GM19099 (cell line): Measurements from ENCODE around the gene SMTNL2.

Source experiments
- POLR2A ChIP-seq: IDR thresholded peaks from 3 replicates; pipeline ENCODE4 v1.6.1; 2011; ENCODE audit warnings: low read depth; ENCODE audit not compliant: insufficient read length; ENCODE audit errors: extremely low read depth

The SMTNL2 gene

DNA sequence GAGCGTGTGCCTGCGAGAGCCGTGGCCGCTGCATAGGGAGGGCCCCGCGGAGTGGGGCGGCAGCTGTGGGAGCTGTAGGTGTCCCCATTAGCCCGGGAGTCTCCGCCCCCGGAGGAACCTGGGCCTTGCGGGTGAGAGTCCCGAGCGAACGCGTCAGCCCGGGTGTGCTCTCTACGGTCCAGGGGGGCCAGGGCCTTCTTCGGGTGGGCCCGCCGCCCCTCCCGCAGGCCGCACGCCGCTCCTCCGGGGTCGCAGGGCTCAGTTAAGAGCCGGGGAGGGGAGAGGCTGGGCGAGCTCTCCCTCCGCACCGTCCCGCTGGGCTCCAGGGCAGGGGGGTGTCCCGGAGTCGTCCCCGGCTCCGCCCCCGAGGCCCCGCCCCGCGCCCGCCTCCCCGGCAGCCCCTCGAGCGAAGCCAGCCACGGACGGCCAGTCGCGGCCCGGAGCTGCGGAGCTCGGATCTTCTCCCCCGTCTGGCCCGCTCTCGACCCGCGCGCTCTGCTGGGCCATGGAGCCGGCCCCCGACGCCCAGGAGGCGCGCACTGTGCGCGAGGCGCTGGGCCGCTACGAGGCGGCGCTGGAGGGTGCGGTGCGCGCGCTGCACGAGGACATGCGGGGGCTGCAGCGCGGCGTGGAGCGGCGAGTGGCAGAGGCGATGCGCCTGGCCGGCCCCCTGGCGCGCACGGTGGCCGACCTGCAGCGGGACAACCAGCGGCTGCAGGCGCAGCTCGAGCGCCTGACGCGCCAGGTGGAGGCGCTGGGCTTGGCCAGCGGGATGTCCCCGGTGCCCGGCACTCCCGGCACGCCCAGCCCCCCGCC, at the start of gene SMTNL2:
TSS of gene SMTNL2 (plus strand) at position 429 of the 816 bp plus-strand sequence. CDS start at position 506, 77 bp downstream.
- no peak for TF ChIP-seq POLR2A

DNA sequence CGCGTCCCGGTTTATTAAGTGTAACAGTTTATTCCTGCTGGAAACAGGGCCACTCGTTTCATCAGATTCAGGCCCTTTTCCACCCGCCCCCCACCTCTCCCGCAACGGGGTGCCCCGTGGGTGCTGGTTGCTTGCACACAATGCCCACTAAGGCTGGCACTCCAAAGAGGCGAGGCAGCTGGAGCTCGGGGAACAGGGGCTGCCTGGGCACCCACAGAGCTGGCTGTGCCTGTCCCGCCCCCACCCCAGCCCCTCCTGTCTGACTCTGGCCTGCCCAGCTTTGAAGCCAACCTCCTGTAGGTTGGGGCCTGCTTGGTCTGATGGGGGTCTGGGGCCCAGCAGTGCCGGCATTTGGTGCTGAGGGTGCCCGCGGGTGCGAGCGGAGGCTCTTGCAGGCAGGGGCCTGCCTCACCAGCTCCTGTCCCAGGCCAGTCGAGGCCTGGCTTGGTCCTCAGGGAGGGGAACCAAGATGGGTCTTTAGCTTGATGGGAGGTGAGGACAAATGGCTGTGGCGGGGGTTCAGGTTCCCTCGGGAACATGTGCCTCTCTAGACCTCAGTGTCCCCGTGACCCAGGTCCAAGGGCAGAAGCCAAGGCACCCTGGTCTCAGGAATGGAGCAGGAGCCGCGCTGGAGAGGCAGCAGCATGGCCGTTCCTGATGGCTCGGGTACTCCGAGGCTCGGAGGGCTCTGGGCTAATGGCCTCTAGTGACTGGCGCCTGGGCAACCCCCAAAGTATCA, 49.2 kb upstream of the SMTNL2 start:
- TF ChIP-seq POLR2A: no peak

DNA sequence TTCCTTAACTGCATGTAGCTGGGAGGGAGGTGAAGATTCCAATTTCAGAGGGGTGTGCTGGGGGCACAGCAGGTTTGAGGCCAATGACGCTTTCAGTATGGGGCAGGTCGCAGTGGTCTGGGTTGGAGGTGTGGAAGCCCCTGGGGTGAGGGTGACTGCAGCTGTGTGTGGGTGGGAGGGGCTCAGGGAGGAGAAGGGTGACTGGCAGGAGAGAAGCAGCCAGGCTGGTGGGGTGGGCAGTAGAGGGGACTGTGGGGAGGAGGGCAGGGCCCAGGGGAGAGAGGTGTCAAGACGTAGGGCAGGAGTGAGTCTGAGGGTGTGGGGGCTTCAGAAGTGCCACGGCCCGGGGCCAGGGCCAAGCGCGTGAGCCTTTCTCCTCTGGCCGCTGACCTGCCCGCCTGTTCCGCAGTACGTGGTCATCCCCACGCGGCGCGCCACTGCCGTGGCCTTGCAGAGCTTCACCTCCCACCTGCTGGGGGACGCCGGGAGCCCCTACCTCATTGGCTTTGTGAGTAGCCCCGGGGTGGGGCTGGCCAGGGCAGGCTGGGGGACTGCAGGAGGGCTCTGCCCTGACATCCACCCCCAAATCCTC, 48.6 kb upstream of the SMTNL2 start:
- TF ChIP-seq POLR2A: no peak

DNA sequence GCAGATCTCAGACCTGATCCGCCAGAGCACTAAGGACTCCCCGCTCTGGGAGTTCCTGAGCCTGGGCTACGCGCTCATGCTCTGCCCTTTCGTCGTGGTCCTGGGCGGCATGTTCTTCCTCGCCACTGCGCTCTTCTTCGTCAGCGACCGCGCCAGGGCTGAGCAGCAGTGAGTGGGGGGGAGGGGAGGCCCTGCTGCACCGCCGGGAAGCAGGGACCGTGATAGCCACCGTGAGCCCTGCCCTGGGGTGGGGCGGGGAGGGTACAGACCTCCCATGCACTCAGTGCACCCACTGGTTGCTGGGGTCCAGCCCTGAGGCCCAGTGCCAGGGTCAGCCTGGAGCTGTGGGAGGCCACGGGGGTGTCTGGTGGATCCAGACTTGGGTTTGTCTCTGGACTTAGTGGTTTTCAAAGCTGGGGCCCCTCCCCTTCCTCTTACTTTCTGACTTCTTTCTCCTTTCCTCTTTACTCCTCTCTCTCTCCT, 48.0 kb upstream of the SMTNL2 start:
- TF ChIP-seq POLR2A: no peak

DNA sequence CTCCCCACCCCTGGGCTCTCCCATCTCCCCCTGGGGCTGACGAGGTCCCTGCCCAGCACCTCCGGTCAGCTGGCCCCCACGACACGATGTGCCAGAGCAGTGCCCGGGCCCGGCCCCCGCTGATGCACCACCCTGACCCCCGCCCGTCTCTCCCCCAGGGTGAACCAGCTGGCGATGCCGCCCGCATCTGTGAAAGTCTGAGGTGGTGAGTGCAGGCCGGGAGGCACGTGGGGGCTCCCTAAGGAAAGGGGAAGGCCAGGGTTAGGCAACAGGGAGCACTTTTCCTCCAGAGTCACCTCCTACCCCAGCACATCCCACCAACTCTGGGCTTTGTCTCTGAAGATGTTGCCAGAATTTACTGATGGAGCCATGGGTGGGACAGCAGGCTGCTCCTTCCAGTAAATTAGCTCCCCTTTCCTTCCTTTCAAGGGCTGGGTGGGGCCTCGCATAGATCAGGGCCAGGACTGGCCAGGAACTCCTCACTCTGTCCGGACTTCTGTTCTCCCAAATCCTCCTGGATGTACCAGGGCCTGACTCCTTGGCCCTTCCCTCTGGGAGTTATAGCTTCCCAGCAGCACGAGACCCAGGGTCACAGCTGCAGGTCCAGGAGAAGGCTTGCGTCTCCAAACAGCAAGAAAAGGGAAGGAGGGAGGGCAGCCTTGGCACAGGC, 47.5 kb upstream of the SMTNL2 start:
- no peak for TF ChIP-seq POLR2A

DNA sequence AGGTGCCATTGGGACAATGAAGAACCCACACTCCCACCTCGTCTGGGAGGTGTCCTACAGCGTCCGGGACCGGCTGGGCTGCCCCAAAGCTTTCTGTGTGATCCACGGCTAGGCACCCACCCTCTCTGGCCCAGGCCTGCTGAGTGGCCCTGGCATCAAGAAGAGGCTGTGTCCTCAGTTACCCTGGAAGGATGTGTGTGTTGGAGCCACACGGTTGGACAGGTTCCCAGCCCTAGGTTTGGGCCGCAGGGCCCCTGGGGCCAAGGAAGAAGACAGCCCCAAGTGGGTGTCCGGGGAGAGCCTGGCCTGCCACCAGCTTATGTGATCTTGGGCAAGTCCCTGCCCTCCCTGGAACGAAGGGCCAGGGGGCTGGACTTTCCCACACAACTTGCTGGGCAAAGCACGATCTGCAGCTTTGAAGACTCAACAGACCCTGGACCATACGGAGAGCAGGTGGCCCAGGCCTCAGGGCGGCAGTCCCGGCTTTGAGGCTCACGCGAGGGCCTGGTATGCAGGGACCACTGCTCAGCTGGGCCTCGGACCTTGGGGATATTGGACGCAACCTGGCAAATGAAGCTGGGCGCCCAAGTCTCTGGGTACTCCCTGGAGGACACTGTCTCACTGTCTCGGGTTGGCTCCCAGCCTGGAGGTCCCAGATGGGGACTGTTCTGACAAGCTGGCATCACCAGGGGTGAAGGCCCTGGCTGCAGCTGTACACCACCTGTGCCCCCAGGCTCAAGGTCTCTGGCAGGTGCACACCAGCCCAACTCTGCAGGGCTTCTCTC, 46.7 kb upstream of the SMTNL2 start:
- no peak for TF ChIP-seq POLR2A

DNA sequence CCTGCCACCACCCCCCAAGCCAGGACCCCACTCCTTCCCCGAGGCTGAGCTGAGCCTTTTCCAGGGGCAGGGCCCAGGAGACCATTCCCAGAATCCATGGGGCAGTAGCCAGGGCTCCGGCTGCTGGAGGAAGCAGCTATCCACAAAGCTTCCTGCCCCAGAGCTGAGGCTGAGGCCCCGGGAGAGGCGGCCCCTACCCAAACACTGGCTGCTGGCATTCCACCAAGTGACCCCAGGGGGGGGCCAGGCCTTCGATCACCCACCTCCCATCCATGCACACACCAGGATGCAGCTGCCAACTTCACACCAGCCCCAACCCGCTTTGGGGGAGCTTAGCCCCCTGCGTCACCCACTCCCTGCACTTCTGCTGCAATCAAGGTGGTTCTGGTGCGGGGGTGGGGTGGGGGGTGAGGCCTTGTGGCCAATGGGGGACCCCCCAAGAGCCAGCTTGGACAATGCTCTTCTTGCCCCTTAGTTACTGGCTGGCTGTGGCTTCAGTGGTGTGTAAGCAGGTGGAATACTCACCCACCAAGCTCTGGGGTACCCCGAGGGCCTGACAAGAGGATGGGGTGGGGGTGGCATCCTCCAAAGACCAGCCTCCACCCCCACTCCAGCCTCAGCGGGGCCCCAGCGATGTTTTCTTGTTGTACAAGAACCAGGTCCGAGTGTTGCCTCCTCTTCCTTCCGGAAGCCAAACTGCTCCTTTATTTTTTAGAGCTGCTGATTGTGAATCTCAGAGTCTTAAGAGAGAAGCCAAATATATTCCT, 45.9 kb upstream of the SMTNL2 start:
- TF ChIP-seq POLR2A: no peak

DNA sequence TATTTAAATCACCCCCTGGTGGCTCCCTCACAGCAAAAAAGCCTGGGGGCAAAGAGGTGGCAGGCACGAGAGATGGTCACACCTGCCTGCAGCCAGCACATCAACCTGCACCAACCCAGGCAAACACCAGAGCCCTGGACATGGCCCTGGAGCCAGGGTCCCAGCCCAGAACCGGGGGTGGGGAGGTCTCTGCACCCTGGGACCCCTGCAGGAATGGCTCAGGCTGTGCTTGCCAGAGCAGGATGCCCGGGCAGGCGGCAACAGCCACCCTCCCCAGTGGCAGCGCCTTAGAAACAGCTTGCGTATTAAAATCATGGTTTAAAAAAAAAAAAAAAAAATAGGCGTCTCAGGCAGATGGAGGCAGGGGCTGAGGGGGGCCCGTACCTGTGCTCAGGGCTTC, 45.3 kb upstream of the SMTNL2 start:
- no peak for TF ChIP-seq POLR2A

DNA sequence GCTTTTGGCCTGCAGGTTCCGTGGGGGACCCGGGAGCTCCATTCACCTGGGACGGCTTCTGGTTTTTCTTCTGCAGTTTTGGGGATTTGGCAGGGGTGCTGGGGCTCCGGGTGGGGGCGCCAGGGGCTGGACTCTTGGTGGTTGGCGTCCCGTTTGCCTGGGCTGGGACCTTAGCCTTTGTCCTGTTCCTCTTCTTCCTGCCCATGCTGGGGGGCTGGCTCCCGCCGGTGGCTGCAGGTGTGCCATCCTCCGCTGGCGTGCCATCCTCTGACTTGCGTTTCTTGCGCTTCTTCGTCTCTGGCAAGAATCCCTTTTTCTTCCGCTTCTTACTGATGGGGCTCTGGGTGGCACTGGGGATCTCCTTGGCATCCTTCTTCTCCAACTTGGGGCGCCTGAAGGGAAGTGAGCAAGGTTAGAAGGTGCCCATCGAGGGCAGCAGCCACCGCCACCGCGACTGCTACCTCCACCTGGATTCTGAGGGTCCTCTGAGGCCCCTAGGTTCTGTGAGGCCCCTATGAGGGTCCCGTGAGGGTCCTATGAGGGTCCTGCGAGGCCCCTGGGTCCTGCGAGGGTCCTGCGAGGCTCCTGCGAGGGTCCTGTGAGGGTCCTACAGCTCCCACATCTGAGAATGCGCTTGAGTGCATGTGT, 44.6 kb upstream of the SMTNL2 start:
- no peak for TF ChIP-seq POLR2A

DNA sequence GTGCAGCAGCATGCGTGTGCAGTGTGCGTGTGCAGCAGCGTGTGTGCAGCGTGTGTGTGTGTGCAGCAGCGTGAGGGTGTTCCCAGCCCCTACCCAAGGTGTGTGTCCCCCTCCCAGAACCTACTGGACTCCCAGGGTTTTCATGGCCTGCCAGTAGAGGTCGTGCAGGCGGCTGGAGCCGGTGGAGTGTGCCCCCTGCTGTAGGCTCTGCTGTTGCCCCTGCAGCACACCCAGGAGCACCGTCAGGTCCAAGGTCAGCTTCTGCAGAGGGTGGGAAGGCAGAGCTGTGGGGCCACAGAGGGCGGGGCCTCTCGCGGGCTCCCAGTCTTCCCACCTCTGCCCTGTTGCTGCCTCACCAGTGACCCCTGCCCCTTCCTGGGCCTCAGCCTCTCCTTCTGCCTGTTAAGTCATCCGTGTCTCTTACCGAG, 44.1 kb upstream of the SMTNL2 start:
- no peak for TF ChIP-seq POLR2A

DNA sequence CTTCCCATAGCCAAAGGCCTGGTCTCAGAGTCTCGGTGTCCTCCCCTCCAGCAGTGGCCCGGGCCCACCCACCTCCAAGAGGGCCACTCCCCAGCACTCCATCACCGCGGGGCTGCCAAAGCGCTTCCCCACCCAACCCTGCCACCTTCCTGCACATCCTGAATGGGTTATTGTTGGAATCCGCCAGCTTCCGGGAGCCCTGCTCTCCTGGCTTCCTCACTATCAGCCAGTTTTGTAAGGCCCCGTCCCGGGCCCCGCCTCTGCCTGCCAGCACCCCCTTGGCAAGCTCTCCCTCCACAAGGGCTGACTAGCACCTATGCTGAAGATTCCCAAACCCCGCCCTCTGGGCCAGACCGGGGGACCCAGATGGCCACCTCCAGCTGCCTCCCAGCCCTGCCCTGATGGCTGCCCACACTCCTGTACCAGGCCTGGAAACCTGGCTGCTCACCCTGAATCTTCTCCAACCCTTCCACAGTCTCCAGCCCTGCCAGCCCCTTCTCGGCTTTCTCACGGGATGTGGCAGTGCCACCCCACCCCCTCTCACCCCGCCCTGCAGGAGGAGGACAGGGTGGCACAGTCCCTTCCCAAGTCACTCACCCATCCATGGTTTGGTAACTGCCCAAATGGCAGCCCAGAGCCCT, 43.5 kb upstream of the SMTNL2 start:
- no peak for TF ChIP-seq POLR2A

DNA sequence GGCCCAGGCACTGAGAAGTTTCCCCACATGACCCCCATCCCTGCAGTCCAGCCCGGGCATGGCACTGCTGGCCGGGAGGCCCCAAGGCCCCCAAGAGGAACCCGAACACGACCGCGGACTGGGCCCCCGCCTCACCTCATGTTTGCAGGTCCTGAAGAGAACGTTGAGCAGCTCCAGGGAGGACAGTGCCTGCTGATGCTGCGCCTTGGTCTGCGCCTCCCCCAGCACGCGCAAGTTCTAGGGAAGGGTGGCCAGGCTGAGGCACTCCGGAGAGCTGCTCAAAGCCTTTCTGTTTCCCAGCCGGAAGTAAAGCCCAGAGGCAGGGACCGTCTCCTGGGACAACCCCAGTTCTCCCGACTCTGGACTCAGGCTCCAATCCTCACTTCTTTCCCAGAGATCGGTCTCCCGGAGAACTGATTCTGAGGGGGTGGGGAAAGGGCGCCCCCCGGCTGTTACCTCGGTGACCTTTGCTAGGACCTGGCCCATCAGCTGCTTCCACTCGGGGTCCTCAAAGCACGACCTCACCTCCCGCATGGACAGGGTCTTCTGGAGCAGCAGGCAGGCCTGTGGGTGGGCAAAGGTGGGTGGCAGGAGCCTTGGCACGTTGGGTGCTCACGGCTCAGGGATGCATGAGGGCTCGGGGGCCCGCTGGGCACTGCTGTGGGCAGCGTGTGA, 42.9 kb upstream of the SMTNL2 start:
- TF ChIP-seq POLR2A: no peak

DNA sequence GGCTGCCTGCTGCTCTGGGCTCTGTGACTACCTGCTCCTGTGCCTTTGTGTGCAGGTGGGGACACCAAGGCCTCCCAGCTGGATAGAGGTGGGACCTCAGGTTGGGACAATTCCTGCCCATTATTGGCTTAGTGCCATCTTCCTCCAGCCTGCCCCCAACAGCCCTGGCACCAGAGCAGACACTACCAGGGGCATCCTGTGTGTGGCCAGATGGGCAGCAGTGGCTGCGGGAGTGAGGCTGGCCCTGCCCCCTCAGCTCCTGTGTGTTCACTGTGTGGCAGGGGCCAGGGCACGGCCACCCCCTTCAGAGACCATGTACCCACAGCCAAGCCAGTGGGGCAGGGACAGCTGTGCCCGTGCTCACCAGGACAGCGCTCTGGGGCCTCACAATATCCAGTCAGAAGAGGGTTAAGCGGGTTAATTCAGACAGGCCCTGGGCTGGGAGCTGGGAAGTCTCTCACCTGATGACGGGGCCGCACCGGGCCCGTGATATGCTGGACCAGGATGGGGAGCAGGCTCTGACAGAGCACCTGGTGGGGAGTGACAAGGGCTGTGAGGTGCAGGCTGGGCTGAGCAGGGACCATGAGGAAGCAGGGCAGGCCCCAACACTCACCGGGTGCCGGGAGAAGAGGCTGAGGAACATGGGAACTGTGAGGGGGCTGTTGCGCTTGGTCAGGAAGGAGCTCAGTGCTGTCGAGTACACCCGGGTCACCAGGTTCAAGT, 42.2 kb upstream of the SMTNL2 start:
- TF ChIP-seq POLR2A: no peak
